GM12872 (cell line): ENCODE results near the gene MFSD6.

Experiments
- TF ChIP-seq, protein P1 (sequence below): IDR thresholded peaks from 3 replicates; pipeline ENCODE4 v1.5.1; 2011; ENCODE audit warnings: low read depth, mild to moderate bottlenecking, low read length, moderate library complexity; ENCODE audit not compliant: insufficient read depth

The MFSD6 gene

DNA sequence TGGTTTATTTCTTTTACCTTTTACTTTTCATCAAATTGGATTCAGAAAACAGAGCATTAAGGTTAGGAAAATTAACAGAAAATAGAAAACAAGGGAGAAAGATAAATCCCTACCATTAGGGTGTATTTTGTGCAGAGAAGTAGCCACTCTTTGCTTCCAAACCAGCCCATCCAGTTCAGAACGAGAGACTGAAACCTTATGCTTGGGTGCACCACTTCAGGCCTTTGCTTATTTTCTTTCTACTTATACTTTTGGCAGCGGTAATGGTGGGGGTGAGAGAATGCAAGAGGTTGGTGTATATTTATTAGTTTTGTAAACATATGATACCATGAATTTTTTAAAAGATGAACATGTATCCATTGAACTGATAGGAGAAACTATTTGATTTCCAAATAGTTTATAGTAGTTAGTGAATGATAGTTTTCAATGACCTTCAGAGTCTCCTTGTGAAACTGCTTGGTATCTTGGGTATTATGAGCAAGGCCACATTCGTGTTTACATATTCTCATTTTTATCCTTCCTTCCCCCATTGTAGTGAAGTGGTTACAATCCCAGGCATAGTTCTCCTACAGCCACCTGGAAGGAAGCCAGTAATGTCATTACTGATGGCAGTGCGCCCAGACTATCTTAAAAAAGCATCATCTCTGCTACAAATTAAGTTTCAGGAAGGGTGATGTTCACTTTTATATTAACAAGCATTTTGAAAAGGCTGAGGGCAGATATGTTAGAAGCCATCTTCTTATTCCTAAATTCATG is 60.8 kb downstream of the MFSD6 start:
- TF ChIP-seq, protein P1, sequence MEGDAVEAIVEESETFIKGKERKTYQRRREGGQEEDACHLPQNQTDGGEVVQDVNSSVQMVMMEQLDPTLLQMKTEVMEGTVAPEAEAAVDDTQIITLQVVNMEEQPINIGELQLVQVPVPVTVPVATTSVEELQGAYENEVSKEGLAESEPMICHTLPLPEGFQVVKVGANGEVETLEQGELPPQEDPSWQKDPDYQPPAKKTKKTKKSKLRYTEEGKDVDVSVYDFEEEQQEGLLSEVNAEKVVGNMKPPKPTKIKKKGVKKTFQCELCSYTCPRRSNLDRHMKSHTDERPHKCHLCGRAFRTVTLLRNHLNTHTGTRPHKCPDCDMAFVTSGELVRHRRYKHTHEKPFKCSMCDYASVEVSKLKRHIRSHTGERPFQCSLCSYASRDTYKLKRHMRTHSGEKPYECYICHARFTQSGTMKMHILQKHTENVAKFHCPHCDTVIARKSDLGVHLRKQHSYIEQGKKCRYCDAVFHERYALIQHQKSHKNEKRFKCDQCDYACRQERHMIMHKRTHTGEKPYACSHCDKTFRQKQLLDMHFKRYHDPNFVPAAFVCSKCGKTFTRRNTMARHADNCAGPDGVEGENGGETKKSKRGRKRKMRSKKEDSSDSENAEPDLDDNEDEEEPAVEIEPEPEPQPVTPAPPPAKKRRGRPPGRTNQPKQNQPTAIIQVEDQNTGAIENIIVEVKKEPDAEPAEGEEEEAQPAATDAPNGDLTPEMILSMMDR = no peak

DNA sequence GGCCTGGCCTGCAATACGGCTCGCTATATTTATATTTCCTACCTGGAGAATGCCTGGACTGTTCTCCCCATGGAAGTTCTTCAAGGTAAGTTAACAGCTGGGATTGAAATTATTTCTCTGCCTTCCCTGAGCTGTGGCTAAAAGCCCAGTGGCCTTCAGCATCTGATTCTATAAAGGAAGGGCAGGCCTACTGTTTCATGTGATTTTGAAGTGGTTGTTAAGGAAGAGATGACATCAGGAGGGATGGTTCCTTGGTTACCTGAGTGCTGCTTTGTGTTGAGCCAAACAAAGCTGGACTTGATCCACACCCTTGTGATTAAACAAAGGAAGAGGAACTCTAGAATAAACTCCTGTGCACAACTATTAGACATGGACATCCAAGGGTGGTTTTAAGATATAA is 61.6 kb downstream of the MFSD6 start:
- TF ChIP-seq, protein P1 = no peak

DNA sequence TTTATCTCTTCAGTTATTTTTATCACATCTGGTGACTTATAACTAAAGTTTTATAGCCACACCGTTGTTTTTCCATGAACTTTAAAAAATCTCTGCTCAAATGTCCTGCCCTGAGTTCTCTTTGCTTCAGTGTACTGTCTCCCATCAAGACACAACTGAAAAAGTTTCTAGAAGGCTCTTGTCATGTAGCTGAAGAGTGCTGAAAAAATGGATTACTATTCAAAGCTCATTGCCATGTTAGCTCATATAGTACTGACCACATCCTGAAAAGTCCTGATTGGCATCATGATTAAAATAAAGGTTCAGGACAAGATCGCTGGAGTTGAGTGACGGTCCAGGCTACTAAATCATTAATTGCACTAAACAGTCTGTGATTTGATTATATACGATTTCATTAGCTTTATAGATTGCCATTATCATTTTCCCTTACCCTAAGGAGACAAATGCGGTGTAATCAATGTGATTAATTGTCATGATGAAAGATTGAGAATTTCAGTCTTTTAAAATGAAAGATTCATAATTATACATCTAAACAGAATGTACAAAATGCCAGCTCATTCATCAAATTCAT is 62.2 kb downstream of the MFSD6 start:
- TF ChIP-seq, protein P1 = no peak

DNA sequence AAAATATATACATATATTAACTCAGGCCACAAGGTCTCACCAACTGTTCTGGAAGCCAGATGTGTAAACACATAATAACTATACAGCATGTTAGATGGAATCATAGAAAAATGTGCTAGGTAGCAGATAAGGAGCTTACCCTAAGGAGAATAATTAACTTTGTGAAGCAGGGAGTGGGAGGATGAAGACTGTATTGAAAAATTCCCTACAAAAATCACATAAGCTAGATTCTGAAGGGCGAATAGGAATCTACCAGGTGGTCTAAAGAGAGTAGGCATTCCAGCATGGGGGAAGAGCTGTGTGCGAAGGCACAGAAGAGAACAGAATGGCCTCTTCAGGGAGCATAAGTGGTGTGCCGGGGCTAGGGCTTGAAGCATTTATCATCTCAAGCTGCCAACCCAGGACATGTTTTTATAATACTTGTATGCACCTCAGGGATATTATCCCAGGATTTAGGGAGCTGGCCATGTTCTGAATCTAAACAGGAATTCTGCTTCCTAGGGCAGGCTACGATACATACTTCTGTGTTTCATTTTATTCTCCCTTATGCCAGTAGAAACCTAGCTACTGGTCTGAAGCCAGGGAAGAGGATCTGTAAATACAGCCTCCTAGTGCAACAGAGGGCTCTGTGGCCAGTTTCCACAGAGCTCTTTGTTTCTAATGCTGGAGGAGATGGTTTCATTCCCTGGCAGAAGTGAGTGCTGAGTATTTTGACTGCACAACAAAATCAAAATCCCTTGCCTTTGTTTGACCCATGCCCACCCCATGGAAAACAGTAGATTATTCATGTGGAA is 69.7 kb downstream of the MFSD6 start:
- TF ChIP-seq, protein P1 = no peak

DNA sequence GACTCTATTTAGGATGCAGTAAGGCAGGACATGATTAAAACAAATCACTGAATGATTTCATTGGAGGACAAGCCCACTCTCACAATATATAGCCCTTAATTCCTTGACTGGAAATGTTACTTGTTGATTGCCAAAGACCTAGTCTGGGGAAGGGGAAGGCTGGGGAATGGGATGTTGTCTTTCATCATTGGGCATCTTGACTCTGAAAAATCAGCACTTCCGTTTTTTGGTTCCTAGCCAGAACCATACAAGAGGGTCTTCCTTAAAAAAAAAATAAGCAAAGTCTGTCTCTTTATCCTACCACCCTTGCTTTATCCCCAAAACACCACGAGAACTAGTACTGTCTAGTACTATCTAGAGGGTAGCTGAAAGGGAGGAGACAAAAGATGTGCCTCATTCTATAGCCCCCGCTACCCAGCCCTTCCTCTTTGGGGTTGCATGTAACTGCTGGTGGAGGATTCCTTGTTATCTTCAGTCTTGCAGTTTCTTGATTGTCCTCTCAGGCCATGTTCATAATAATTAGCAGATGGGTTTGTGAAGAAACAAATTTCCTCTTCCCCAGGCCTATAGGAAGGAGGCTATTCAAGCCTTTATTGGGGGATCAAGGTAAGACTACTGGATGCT is 70.5 kb downstream of the MFSD6 start:
- TF ChIP-seq, protein P1 = no peak

DNA sequence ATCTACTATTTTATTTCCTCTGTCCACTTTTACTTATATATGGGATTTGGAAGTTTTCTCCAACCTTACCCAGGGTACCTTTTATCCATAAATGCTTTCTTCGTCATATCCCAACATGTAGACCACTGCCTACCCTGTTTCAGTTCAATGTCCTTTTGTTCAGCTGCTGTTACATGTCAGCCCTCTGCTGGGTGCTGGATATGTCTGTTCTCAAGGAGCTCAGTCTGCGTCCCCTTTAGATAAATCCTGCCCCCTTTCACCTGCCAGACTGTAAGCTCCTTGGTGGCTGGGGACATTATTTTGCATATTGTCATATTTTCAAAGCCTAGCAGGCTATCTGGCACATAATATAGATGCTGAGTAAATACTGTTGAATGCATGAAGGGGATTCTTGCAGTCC is 73.2 kb downstream of the MFSD6 start:
- TF ChIP-seq, protein P1 = no peak

DNA sequence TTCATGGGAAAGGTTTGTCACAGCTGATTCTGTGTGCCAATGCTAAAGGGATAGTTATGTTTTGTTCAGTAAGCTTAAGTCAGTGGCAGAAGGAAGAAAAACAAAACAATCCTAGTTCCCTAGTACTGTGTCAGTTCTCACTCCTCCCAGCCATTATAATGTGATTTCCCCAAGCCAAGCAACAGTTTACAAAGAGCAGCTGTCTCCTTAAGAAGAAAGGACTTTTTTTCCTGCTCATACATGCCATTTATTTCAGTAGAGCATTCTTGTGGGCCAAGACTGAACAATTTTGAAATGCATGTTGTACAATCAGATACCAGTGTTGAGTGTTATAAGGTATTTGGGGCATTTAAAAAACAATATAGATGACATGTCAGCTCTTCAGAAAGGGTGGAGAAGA is 74.3 kb downstream of the MFSD6 start:
- TF ChIP-seq, protein P1 = no peak
